PC-3 (cell line): ENCODE data around the gene NTN4. TPM values are rescaled to one million over a fixed set of nuclear protein-coding genes. Genes with fewer than 3 reads are reported as not detected.

ENCODE experiments used
- ATAC-seq: fragments of 200-7000 bp; cut with Tn5 transposase; 2 replicates; pipeline ENCODE4 v1.9.1; 2020; ENCODE audit warnings: mild to moderate bottlenecking, moderate library complexity
- BruUV-seq: library from RNA; stranded (reverse); fragments of 400-500 nt; replicated peaks from 2 replicates; lab custom pipeline; 2021; lab: Mats Ljungman, UMichigan
- CTCF ChIA-PET: fragments of 300-600 bp; sonication (Branson Sonifier 250); formaldehyde crosslinking; loops from one replicate; lab custom pipeline; 2022; ENCODE audit warnings: antibody characterized with exemption; lab: Charles Lee
- POLR2A ChIA-PET: fragments of 300-600 bp; sonication (Branson Sonifier 250); formaldehyde crosslinking; loops from one replicate; lab custom pipeline; 2022; ENCODE audit warnings: antibody characterized with exemption; ENCODE audit not compliant: unreplicated experiment; lab: Charles Lee
- DNase-seq: peaks from one replicate; pipeline ENCODE4 v3.0.0-alpha.2; 2015
- H2AFZ ChIP-seq: fragments of 300-600 bp; sonication (generic); 2 replicates; pipeline ENCODE4 v1.6.0; 2016; ENCODE audit warnings: antibody characterized with exemption, low read length
- H3F3A ChIP-seq: fragments of 300-600 bp; sonication (generic); one replicate; pipeline ENCODE4 v1.6.0; 2017; ENCODE audit warnings: antibody characterized with exemption, low read length, control low read depth, mild to moderate bottlenecking; ENCODE audit not compliant: unreplicated experiment
- H3K27ac ChIP-seq: fragments of 300-600 bp; sonication (generic); 2 replicates; pipeline ENCODE4 v1.5.1; 2016; ENCODE audit warnings: mild to moderate bottlenecking, low read length
- H3K27me3 ChIP-seq: fragments of 300-600 bp; sonication (generic); 2 replicates; pipeline ENCODE4 v1.6.1; 2016; ENCODE audit warnings: low read length, mixed read lengths
- H3K36me3 ChIP-seq: fragments of 300-600 bp; sonication (generic); 2 replicates; pipeline ENCODE4 v1.6.1; 2016; ENCODE audit warnings: low read depth, mixed run types, low read length, mixed read lengths
- H3K4me1 ChIP-seq: fragments of 300-600 bp; sonication (generic); 2 replicates; pipeline ENCODE4 v1.5.1; 2016; ENCODE audit warnings: low read length; ENCODE audit not compliant: insufficient read depth
- H3K4me2 ChIP-seq: fragments of 300-600 bp; sonication (generic); 2 replicates; pipeline ENCODE4 v1.6.0; 2016; ENCODE audit warnings: low read length
- H3K4me3 ChIP-seq: fragments of 300-600 bp; sonication (generic); 2 replicates; pipeline ENCODE4 v1.5.1; 2016; ENCODE audit warnings: mild to moderate bottlenecking, low read length, mixed read lengths
- H3K79me2 ChIP-seq: fragments of 300-600 bp; sonication (generic); 2 replicates; pipeline ENCODE4 v1.6.1; 2017; ENCODE audit warnings: low read length, mixed read lengths
- H3K9ac ChIP-seq: fragments of 300-600 bp; sonication (generic); 2 replicates; pipeline ENCODE4 v1.6.0; 2016; ENCODE audit warnings: mild to moderate bottlenecking, low read length
- H3K9me2 ChIP-seq: fragments of 300-600 bp; sonication (generic); replicated peaks from 2 replicates; pipeline ENCODE4 v1.6.1; 2016; ENCODE audit warnings: mixed run types, low read length, mixed read lengths
- H3K9me3 ChIP-seq: fragments of 300-600 bp; sonication (generic); 2 replicates; pipeline ENCODE4 v1.6.1; 2016; ENCODE audit warnings: low read length, mixed read lengths
- H4K20me1 ChIP-seq: fragments of 300-600 bp; sonication (generic); 2 replicates; pipeline ENCODE4 v1.6.1; 2016; ENCODE audit warnings: low read length, mixed read lengths
- CTCF ChIP-seq: fragments of 300-600 bp; sonication (generic); conservative IDR thresholded peaks from 2 replicates; pipeline ENCODE4 v1.5.1; 2017; ENCODE audit warnings: antibody characterized with exemption, low read depth, mild to moderate bottlenecking, low read length
- EZH2 ChIP-seq: fragments of 300-600 bp; sonication (generic); IDR thresholded peaks from one replicate; pipeline ENCODE4 v1.6.1; 2017; ENCODE audit warnings: antibody characterized with exemption, mild to moderate bottlenecking, low read length; ENCODE audit not compliant: unreplicated experiment
- EZH2phosphoT487 ChIP-seq: fragments of 300-600 bp; sonication (generic); IDR thresholded peaks from 2 replicates; pipeline ENCODE4 v1.6.1; 2018; ENCODE audit warnings: mild to moderate bottlenecking, antibody characterized with exemption, low read length, borderline replicate concordance
- intact Hi-C: fragments of 100-400 bp; cut with micrococcal nuclease; formaldehyde crosslinking; loops from 2 replicates; pipeline ENCODE4 v1.9.0; 2023
- total RNA-seq: library from RNA; depleted of rRNA; stranded (reverse); fragments of >200 nt; gene quantifications from 2 replicates; pipeline ENCODE4 v1.2.3, GENCODE V29; 2014

The NTN4 gene
- total RNA-seq, 1 experiment from 2014 or later = 39.6 TPM

- CTCF ChIA-PET = no interaction called here
- no peak for TF ChIP-seq EZH2
- no peak for TF ChIP-seq EZH2phosphoT487
- POLR2A ChIA-PET = interaction anchor here (0.7 kb wide), 1 partner anchor 23 kb away, joined by 3 read pairs; no protein-coding TSS in a partner anchor
- H3K9ac ChIP-seq = no peak overlapping the region
- no peaks in the 10 kb centered on the region for H3K27me3 ChIP-seq
- no peak for DNase-seq
- no peak for ATAC-seq
- no peak overlapping the region for H2AFZ ChIP-seq
- H3K4me3 ChIP-seq = no peak overlapping the region
- H3K9me3 ChIP-seq = no peaks in the 10 kb centered on the region
- no peaks in the 10 kb centered on the region for H3K79me2 ChIP-seq
- H3F3A ChIP-seq = no peaks in the 10 kb centered on the region
- no peaks in the 10 kb centered on the region for H3K4me1 ChIP-seq
- H3K27ac ChIP-seq = no peak overlapping the region
- intact Hi-C loops = no loop called here
- no peaks in the 10 kb centered on the region for H4K20me1 ChIP-seq
- peaks cover 19% of the 10 kb centered on the region for H3K36me3 ChIP-seq
- no TSS peak for BruUV-seq
- H3K9me2 ChIP-seq = no peaks in the 10 kb centered on the region
- H3K4me2 ChIP-seq = no peak overlapping the region
These were observed 65.8 kb downstream of the NTN4 start for GRCh38 chr12:95724767-95725166.

GRCh38 chr12:95723693-95724384 is 66.7 kb downstream of the NTN4 start:
- intact Hi-C loops = no loop called here
- H3K9me3 ChIP-seq = no peaks in the 10 kb centered on the region
- TF ChIP-seq EZH2 = no peak
- no peak for TF ChIP-seq EZH2phosphoT487
- no peak for TF ChIP-seq CTCF
- no peaks in the 10 kb centered on the region for H4K20me1 ChIP-seq
- H3K27ac ChIP-seq = no peak overlapping the region
- no peak for ATAC-seq
- H3K4me1 ChIP-seq = peaks cover 1% of the 10 kb centered on the region; the same call in 1 of the 2 replicates
- peaks cover 18% of the 10 kb centered on the region for H3K36me3 ChIP-seq
- ChIA-PET CTCF (no interaction called here), POLR2A (no interaction called here)
- H2AFZ ChIP-seq = no peak overlapping the region
- no peaks in the 10 kb centered on the region for H3F3A ChIP-seq
- H3K27me3 ChIP-seq = no peaks in the 10 kb centered on the region
- H3K4me3 ChIP-seq = no peak overlapping the region
- BruUV-seq = no TSS peak
- no peak overlapping the region for H3K4me2 ChIP-seq
- DNase-seq = no peak
- H3K9me2 ChIP-seq = no peaks in the 10 kb centered on the region
- no peak overlapping the region for H3K9ac ChIP-seq
- H3K79me2 ChIP-seq = no peaks in the 10 kb centered on the region

- no peak overlapping the region for H3K9ac ChIP-seq
- H3F3A ChIP-seq = no peaks in the 10 kb centered on the region
- TF ChIP-seq EZH2phosphoT487 (no peak), CTCF (peak; percentile 44)
- H3K27ac ChIP-seq = no peak overlapping the region
- no peaks in the 10 kb centered on the region for H4K20me1 ChIP-seq
- peak; percentile 16 for DNase-seq
- H3K27me3 ChIP-seq = no peaks in the 10 kb centered on the region
- no peak overlapping the region for H3K4me2 ChIP-seq
- no peak overlapping the region for H2AFZ ChIP-seq
- no peaks in the 10 kb centered on the region for H3K9me3 ChIP-seq
- peaks cover 20% of the 10 kb centered on the region for H3K4me1 ChIP-seq
- peaks cover 2% of the 10 kb centered on the region for H3K36me3 ChIP-seq
- intact Hi-C loops = no loop called here
- CTCF ChIA-PET = no interaction called here
- ATAC-seq = no peak; the same call in 1 of the 2 replicates
- no TSS peak for BruUV-seq
- H3K79me2 ChIP-seq = no peaks in the 10 kb centered on the region
- no peaks in the 10 kb centered on the region for H3K9me2 ChIP-seq
- H3K4me3 ChIP-seq = no peak overlapping the region
- POLR2A ChIA-PET = interaction anchor here (0.6 kb wide), 1 partner anchor 16 kb away, joined by 3 read pairs; no protein-coding TSS in a partner anchor
These were observed 69.2 kb downstream of the NTN4 start for GRCh38 chr12:95721320-95721719.
